GM19455 (cell line): Measurements from ENCODE around the gene BRI3BP.

ENCODE experiments used
- ATAC-seq: cut with Tn5 transposase; IDR thresholded peaks from one replicate; pipeline ENCODE4 v1.9.1; 2021; ENCODE audit not compliant: unreplicated experiment

The BRI3BP gene, protein sequence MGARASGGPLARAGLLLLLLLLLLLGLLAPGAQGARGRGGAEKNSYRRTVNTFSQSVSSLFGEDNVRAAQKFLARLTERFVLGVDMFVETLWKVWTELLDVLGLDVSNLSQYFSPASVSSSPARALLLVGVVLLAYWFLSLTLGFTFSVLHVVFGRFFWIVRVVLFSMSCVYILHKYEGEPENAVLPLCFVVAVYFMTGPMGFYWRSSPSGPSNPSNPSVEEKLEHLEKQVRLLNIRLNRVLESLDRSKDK

DNA sequence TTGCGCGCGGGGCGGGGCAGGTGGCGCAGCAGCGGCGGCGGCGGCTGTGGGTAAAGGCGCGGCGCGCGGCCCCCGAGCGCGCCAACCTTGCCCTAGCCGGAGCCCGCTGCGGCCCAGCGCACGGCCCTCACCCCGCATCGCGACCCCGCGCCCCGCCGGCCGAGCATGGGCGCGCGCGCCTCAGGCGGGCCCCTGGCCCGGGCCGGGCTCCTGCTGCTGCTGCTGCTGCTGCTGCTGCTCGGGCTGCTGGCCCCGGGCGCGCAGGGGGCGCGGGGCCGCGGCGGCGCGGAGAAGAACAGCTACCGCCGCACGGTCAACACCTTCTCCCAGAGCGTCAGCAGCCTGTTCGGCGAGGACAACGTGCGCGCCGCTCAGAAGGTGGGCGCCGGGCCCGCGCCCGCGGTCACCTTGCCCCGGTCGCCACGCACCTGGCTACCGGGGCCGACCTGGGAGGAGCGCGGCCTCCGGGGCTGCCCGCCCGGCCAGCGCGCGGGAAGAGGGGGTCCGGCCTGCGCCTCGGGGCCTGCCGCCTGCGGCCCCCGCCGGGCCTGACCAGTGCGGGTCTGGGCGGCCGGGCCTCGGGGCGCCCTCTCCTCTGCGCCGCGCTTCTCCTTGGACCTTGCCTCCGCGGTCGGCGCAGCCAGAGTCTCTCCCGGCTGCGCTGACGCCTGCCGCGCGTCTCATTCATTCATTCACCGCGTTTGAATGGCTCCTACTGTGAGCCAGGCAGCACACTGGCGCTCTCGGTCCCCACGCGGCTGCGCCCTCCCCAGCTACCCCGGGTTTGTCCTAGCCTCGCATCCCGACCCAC is at the start of gene BRI3BP:
BRI3BP (plus strand) TSS at position 20 of the 811 bp plus-strand sequence; CDS start at position 166, 146 bp downstream.
- peak; percentile 47 for ATAC-seq

DNA sequence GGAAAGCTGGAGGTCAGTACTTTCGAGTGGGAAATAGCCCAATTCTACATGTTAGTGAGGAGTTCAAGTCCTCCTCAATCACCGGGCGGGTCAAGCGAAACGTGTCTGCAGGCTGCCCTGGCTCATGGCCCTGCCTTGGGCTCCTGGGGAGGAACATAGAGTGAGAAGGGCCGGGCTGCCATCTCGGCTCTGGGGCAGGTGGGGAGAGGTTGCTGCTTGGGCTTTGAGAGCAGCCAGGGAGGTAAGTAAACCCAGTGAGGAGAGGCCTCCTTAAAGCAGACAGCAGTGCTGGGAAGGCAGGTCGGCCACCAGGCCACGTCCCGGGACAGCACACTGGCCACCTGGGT is 47.0 kb upstream of the BRI3BP start:
- no peak for ATAC-seq

DNA sequence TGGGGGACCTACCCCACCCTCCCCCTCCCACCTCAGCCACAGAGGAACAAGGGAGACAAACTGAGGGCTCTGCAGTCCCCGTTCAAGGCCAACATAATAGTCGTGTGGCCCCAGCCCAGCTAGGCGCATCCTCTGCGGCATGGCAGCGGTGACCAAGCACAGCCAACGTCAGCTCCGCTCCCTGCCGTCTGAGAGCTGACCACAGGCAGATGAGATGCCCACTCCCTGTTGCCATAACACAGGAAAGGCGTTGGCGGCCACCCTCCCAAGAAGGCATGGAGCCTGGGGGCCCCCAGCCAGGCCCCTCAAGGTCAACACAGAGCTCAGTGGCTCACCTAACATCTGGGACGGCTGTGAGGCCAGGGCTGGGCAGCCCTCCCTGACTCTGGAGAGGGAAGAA is 46.4 kb upstream of the BRI3BP start:
- no peak for ATAC-seq

DNA sequence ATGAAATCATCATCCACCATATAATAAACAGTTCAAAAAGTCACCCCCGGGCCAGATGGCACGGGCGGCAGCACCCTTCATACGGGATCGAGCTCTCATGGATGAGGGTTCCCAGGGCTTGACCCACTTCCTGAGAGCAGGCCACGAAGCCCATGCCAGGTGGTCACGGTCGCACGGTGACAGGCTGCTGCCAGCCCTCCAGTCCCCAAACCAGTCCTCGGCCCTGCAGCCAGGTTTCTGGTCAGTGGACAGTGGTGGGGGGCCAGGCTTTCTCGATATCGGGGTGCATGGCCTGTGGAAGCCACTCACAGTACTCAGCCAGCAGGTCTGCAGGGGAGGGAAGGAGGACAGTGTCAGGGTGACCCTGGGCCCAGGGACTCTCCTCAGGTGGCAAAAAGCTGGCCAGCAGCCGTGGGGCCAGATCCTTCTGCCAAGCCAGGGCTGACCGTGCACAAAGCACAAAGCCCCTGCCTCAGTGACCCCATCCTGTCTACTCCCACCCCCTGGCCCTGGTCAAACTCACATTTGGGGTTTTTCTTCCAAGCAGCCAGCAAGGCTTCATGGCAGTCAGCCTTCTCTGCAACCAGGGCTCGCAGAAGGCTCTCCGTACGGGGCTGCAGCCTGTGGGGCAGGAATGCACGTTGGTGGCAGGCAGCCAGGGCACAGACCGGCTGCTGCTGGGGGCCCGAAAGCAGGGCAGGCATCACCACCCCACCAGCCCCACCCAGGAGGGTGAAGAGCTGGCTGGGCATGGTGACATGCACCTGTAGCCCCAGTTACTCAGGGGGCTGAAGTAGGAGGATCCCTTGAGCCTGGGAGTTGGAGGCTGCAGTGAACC is 45.7 kb upstream of the BRI3BP start:
- no peak for ATAC-seq

DNA sequence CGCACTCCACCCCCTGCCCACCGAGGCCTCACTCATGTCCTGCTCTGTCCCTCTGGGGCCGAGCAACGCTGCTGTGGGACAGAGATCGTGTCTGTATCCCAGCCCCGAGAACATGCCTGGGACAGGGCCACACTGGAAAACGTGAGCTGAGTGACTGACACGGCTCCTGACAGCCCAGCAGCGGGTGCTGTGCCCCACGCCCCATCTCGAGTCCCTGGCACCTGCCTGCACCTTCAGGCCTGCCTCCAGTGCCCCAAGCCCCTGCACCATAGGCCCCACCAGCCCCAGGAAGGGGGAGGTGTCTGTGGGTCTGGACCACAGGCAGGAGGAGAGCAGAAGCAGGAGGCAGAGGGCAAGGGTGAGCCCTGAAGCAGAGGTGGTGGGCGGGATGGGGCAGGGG is 44.4 kb upstream of the BRI3BP start:
- no peak for ATAC-seq

DNA sequence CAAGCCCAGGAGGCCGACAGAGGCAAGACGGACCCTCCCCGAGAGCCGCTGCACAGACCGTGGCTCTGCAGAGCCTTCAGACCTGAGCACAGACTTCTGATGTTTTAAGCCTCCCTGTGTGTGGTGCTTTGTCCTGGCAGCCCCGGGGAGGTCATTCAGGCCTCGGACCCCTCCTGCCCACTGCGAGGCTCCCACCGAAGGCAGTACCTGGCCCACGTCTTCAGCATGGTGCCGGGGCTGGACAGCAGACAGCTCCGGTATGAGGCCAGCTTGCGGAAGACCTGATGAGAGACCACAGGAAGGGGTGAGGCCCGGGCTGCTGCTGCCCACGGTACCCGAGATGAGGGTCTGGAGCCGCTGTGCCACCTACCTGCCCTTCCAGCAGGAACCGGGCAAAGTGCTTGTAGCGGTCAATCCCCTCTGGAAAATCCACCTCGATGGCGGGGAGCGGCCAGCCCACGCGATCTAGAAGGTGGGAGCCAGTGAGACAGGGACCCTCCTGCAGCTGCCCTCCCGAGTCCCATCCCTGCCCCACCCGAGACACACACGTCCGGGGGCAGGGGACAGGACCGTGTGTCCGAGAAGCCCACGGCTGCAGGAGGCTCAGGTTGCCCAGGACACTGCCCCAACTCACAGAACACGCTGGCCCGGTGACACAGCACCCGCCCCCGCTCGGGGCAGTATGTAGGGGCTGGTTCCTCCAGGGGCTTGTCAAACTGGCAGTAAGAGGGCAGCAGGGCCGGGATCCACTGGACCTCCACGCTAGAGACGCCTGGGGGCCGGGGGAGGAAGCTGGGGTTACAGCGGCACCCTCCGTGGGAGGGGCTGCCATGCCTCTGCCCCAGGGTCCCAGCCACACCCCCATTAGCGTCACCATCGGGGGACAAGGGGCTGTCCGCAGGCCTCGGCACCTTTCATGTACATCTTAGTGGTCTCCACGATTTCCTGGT is 43.4 kb upstream of the BRI3BP start:
- no peak for ATAC-seq

DNA sequence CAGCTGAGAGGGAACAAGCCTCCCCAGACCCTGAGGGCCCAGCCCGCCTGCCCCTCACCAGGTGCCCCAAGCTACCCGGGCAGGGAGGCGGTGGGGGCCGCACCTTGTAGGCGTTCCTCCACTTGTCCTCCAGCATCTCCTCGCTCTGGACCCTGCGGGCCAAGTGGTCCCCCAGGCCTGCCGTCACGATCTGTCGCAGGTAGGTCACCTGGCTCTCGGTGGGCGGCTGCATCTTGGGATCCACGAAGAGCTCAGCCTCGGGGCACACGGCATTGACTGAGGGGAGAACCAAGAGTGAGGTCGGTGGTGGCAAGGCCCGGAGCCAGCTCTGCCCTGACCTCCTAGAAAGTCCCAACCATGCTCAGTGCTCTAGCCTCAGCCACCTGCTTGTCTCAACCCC is 41.1 kb upstream of the BRI3BP start:
- no peak for ATAC-seq

DNA sequence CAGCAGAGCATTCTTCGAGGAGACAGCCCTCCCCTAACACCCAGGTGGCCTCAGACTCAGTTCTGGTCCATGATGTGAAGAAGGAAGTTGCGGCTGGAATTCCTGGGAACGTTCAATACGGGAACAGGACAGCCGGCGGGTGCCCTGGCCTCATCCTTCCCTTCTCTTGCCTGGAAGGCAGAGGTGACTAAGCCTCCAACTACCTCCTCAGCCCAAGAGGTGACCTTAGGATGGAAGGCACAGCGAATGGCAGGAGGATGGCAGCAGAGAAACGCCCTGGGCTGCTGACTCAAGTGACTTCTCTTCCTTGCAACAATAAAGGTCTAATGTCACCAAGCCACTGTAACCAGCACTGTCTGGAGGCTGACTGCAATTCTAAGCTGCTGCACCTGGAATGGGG is 40.6 kb upstream of the BRI3BP start:
- ATAC-seq: no peak

DNA sequence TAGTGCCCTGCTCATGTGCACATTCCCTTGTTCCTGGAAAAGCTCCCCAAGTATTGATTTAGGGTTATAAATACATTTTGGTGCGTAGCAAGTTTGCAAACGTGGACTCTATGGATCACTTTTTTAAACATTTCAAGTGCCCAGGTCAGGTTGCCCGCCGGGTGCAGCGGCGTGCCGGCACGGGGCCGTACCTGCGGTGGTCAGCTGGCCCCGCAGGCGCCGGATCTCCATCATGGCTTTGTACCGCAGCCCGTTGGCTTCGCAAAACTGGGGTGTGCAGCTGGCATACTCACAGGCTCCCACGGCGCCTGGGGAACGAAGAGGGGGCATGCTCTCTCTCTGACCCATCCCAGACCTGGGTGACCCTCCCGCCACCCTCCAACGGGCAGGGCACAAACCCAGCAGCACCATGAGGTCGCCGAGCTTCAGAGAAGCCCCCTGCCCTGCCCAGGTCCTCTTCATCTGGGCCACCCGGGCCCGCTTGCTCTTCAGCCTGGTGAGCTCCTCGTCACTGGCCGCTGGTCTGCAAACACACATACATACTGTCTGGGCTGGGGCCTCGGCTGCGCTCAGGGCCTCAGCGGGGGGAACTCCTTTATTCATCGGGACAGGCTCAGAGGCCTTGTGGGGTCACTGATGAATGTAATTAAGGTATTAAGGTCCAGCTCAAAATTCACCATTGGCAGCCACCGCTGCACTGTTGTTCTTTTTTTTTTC is 39.6 kb upstream of the BRI3BP start:
- ATAC-seq: no peak

DNA sequence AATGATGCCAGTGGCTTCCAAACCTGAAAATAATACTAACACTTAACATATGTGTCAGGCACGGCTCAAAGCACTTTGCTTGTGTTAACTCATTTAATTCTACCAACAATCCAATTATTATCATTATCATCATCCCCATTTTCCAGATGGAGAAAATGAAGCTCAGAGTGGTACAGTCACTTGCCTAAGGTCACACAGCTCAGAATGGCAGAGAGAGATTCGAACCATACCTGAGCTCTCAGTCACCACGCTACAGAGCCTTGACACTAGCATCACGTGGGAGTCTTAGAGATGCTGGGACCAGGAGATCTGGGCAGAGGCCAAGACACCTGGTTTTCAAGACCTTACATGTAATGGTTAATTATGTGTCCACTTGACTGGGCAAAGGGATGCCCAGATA is 38.7 kb upstream of the BRI3BP start:
- ATAC-seq: no peak

DNA sequence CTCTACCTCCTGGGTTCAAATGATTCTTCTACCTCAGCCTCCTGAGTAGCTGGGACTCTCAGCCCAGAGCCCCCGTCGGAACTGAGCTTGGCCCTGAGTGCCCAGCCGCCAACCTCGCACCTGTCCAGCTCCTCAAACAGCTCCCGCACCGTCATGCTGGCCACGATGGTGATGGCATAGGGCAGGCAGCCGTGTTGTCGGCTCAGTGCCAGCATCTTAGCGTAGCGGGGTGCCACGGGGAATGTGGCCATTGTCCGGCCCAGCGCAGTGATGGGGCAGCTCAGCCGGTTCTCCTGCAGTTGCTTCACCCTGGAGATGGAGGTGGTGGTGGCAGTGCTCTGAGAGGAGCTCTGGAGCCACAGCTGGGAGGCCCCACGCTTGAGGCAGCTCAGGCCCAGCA is 36.9 kb upstream of the BRI3BP start:
- no peak for ATAC-seq

DNA sequence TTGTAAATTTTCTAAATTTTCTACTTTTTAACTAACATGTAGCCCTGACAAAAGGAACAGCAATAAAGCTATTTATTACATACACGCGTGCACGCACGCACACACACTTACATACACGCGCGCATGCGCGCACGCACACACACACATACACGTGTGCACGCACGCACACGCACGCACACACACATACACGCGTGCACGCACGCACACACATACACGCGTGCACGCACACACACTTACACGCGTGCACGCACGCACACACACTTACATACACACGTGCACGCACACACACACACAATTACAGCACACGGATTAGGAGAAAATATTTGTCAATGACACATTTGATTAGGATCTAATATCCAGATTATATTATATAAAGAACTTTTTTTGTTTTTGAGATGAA is 32.4 kb upstream of the BRI3BP start:
- ATAC-seq: no peak

DNA sequence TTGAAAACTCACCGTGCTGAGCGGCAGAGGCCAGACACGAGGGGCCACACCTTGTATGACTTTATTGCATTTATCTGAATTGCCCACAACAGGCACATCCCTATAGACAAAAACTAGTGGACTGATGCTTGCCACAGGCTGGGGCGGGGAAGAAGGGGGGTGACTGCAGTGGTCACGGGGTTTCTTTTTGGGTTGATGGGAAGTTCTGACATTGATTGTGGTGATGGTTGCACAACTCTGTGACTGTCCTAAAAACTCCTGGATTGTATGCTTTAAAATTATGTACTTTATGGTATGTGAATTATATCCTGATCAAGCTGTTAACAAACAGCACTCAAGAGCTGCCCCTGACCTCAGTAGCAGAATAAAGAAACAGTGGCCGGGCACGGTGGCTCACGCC is 30.2 kb upstream of the BRI3BP start:
- ATAC-seq: no peak

DNA sequence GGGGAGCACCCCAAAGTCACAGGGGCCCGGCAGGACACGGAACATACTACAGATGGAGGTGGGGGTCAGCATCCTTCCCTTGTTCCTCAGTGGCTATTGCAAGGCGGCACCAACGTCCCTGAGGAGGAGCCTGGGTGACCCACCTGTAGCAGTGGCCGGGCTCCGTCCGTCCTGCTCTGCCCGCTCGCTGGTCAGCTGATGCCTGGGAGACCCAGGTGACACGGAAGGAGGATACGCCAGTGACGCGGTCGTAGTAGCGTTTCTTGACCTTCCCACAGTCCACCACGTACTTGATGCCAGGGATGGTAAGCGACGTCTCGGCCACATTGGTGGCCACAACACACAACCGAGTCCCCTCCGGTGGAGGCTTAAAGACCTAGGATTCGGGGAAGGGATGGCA is 29.2 kb upstream of the BRI3BP start:
- no peak for ATAC-seq

DNA sequence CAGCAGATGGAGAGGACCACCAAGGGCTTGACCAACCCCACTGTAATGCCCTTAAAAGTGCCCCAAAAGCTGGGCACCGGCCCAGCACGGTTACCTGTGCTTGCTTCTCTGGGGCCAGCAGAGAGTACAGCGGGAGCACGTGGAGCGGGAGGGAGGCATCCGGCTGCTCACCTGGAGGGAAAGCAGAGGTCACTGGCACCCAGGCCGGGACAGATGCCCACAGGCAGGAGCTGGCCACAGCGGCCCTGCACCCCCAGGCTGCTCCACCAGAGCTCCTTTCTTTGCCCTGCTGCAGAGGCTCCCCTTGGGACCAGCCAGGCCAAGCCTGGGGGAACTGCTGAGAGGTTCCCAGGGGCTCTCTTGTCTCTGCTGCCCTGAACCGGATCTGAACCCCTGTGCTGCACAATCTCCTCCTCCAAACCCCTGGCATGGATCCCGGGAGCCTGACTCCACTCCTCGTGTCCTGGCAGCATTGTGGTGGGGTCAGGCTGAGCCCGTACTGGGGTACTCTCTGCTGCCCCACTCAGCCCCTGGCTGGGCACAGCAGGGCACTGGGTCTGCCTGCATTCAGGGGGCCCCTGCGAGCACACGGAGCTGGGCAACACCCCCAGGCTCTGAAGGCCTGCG is 28.5 kb upstream of the BRI3BP start:
- no peak for ATAC-seq

DNA sequence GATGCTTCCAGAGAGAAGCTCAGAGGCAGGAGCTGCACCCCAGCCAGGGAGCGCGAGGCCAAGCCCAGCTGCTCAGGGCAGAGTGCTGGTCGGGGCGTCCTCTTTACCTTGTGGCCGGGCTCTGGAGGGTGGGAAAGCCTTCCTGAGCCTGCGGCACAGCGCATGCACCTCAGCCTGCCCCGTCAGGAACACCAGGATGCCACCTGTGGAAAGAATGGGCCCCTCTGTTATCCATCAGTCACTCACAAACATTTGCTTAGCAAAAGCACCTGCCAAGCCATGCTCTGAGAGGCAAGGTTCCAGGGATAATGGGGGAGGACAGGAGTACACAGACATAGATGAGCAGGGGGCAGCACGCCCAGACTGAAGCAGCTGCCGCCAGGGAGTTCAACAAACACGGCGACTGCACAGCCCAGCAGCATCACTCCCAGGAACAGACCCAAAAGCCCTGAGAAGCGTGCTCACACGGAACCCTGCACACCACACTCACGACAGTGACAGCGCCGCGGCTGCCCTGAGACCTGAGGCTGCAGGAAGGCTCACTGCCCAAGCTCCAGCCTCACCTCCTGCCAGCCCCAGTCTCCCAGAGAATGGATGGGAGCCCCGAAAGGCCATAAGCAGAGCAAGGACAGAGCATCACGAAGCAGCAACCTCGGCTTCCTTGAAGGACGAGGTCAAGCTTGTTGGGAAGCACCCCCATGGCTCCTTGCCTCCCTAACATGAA is 26.3 kb upstream of the BRI3BP start:
- ATAC-seq: no peak

DNA sequence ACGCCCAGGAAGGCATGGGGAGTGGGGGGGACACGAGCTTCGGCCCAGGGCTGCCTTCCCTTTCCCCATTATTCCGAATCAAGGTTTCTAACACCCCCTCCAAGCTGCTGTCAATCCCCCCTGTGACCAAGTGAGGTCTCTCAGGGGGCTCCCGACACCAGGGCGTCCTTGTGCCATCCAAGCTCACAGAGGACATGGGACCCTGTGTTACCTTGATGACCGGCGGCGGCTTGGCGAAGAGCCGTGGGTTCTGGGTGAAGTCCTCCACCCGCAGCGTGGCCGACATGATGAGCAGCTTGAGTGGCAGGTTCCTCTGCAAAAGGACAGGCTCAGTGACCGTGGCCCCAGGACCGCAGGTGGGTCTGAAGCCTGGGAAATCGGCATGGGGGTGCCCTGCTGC is 24.8 kb upstream of the BRI3BP start:
- ATAC-seq: no peak

DNA sequence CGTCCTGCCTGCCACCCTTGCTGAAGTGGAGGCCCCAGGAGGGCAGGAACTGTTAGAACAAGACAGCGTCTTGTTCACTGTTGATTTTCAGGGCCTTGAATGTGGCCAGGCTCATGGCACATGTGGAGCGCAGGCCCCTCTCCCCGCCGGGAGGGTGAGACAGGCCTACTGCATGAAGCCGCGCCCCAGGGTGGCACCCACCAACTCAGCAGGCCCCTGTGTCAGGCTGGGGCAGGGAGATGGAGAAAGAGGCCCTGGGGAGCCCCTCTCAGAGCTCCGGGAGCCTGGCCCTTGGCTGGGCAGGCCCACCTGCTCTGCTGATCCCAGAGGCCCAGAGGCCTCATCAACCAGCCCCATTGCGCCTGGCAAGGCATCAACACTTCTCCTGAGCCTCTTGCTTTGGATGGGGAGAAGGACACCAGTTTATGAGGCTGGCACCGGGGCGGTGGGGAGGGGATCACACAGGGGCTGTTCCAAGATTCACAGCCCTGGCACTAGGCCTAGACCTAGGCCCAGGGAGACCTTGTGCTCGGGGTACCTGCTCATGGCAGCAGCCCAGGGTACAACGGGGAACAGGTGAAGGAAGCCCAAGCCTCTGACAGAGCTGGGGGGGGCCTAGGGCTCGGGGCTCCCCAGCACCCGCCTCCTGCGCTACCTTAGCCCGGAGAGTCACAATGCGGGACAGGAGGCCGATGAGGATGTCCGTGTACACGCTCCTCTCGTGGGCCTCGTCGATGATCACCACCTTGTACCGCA is 22.6 kb upstream of the BRI3BP start:
- no peak for ATAC-seq
